NCI-H2107 treated with DMSO at 0.1 percent for 48 hours (cell line): ENCODE measurements around the gene RPH3AL.

Experiments
- DNase-seq: peaks from one replicate; lab custom pipeline; 2025; ENCODE audit not compliant: unreplicated experiment; lab: John Stamatoyannopoulos, UW

Gene RPH3AL

GRCh38 chr17:303168-303567, 49.4 kb downstream of the RPH3AL start:
- no peak for DNase-seq

GRCh38 chr17:302300-302698, 50.3 kb downstream of the RPH3AL start:
- no peak for DNase-seq

- DNase-seq: no peak
These were observed 50.8 kb downstream of the RPH3AL start for GRCh38 chr17:301681-302299.

- DNase-seq: no peak
These were observed 51.7 kb downstream of the RPH3AL start for GRCh38 chr17:300881-301280.

- no peak for DNase-seq
These were observed 53.1 kb downstream of the RPH3AL start for GRCh38 chr17:299546-299945.

GRCh38 chr17:298791-299450, 53.7 kb downstream of the RPH3AL start:
- no peak for DNase-seq

GRCh38 chr17:297758-298157, 54.8 kb downstream of the RPH3AL start:
- no peak for DNase-seq

- DNase-seq: no peak
These were observed 55.5 kb downstream of the RPH3AL start for GRCh38 chr17:296906-297690.

- no peak for DNase-seq
These were observed 56.2 kb downstream of the RPH3AL start for GRCh38 chr17:296379-296778.

GRCh38 chr17:292531-293382, 59.9 kb downstream of the RPH3AL start:
- no peak for DNase-seq

GRCh38 chr17:292016-292415, 60.6 kb downstream of the RPH3AL start:
- DNase-seq: no peak

- DNase-seq: no peak
These were observed 61.0 kb downstream of the RPH3AL start for GRCh38 chr17:291587-291986.

- no peak for DNase-seq
These were observed 62.0 kb downstream of the RPH3AL start for GRCh38 chr17:290626-291025.

- DNase-seq: no peak
These were observed 62.5 kb downstream of the RPH3AL start for GRCh38 chr17:290121-290521.

- DNase-seq: no peak
These were observed 63.2 kb downstream of the RPH3AL start for GRCh38 chr17:289409-289808.

- DNase-seq: no peak
These were observed 63.7 kb downstream of the RPH3AL start for GRCh38 chr17:288802-289356.

- DNase-seq: no peak
These were observed 66.0 kb downstream of the RPH3AL start for GRCh38 chr17:286571-286970.

GRCh38 chr17:285751-286422, 66.7 kb downstream of the RPH3AL start:
- no peak for DNase-seq

GRCh38 chr17:284676-285355, 67.8 kb downstream of the RPH3AL start:
- DNase-seq: no peak
